GM12892 (cell line): Measurements from ENCODE around the gene TAS1R3.

Experiments used
- POLR2A ChIP-seq: IDR thresholded peaks from 2 replicates; pipeline ENCODE4 v1.6.1; 2011; ENCODE audit warnings: low read depth, low read length, control low read depth
- POLR2AphosphoS5 ChIP-seq: IDR thresholded peaks from 2 replicates; pipeline ENCODE4 v1.6.1; 2011; ENCODE audit warnings: low read depth, low read length, control low read depth
- TAF1 ChIP-seq: IDR thresholded peaks from 2 replicates; pipeline ENCODE4 v1.6.1; 2011; ENCODE audit warnings: low read depth, mild to moderate bottlenecking, control low read depth, low read length, borderline replicate concordance

GRCh38 chr1:1360506-1361169, 29.6 kb downstream of the TAS1R3 start:
- TF ChIP-seq POLR2AphosphoS5 (no peak), TAF1 (no peak), POLR2A (no peak)
